Activated CD4-positive, alpha-beta T cell treated with anti-CD3 and anti-CD28 coated beads, Interleukin-2, amount 10 ng/mL, durations not matched to agents 24 days and 14 days (primary cell): ENCODE measurements around the gene MS4A1. TPM values are rescaled to one million over a fixed set of nuclear protein-coding genes. Genes with fewer than 3 reads are reported as not detected.
A peak's percentile ranks its signal among the peaks of the same experiment; 100 is the strongest.
"Not testable (repeated sequence)": the region's sequence is repeated elsewhere in the genome, so short reads cannot be mapped to it uniquely, and the experiment has no call there.

Experiments
- DNase-seq: peaks from one replicate; pipeline ENCODE4 v3.0.0; 2022
- H3K27ac Mint-ChIP-seq: one replicate; pipeline ENCODE4 v1.8.0; 2022; ENCODE audit warnings: mild to moderate bottlenecking, mixed read lengths
- H3K27me3 Mint-ChIP-seq: one replicate; pipeline ENCODE4 v1.8.0; 2022; ENCODE audit warnings: mixed read lengths
- H3K36me3 Mint-ChIP-seq: one replicate; pipeline ENCODE4 v1.8.0; 2022; ENCODE audit warnings: low read depth, mild to moderate bottlenecking, mixed read lengths
- H3K4me1 Mint-ChIP-seq: one replicate; pipeline ENCODE4 v1.8.0; 2021; ENCODE audit warnings: mixed read lengths
- H3K4me3 Mint-ChIP-seq: one replicate; pipeline ENCODE4 v1.8.0; 2022; ENCODE audit warnings: mild to moderate bottlenecking, moderate library complexity, mixed read lengths
- H3K9me3 Mint-ChIP-seq: one replicate; pipeline ENCODE4 v1.8.0; 2021; ENCODE audit warnings: mixed read lengths
- intact Hi-C: fragments of 100-400 bp; cut with micrococcal nuclease; formaldehyde crosslinking; loops from one replicate; pipeline ENCODE4 v1.15.1; 2023
- total RNA-seq: library from RNA; stranded (reverse); gene quantifications from 2 replicates; pipeline ENCODE4 v1.2.3, GENCODE V29; 2022

Gene MS4A1
- total RNA-seq = not detected in 2 replicates

- intact Hi-C loops = no loop called here
- Mint-ChIP-seq H3K4me3 (no peak within 1 kb of the TSS), H3K27me3 (peaks cover 12% of the 10 kb centered on the region), H3K4me1 (no peaks in the 10 kb centered on the region), H3K27ac (no peak within 1 kb of the TSS), H3K36me3 (no peaks in the 10 kb centered on the region), H3K9me3 (no peaks in the 10 kb centered on the region)
- no peak for DNase-seq
Measured at GRCh38 chr11:60455531-60456042, at the start of gene MS4A1. Gene MS4A1 (plus strand): TSS chr11:60455847. CDS start chr11:60462375, 6,528 bp downstream.

GRCh38 chr11:60420015-60420414 lies 35.6 kb upstream of the MS4A1 start:
- Mint-ChIP-seq H3K27me3 (peaks cover 3% of the 10 kb centered on the region), H3K4me1 (no peaks in the 10 kb centered on the region), H3K9me3 (no peaks in the 10 kb centered on the region), H3K27ac (no peak overlapping the region), H3K4me3 (no peak overlapping the region), H3K36me3 (no peaks in the 10 kb centered on the region)
- intact Hi-C loops = no loop called here
- no peak for DNase-seq

- Mint-ChIP-seq H3K27me3 (peaks cover 6% of the 10 kb centered on the region), H3K4me3 (no peak overlapping the region), H3K27ac (no peak overlapping the region), H3K9me3 (no peaks in the 10 kb centered on the region), H3K36me3 (no peaks in the 10 kb centered on the region), H3K4me1 (no peaks in the 10 kb centered on the region)
- intact Hi-C loops = no loop called here
- no peak for DNase-seq
Measured at GRCh38 chr11:60422609-60423008, 33.0 kb upstream of the MS4A1 start.

GRCh38 chr11:60428517-60428916 lies 27.1 kb upstream of the MS4A1 start:
- Mint-ChIP-seq H3K36me3 (no peaks in the 10 kb centered on the region), H3K27me3 (peaks cover 17% of the 10 kb centered on the region), H3K27ac (no peak overlapping the region), H3K4me1 (no peaks in the 10 kb centered on the region), H3K4me3 (no peak overlapping the region), H3K9me3 (no peaks in the 10 kb centered on the region)
- intact Hi-C loops = no loop called here
- peak; percentile 45 for DNase-seq

- Mint-ChIP-seq H3K9me3 (no peaks in the 10 kb centered on the region), H3K36me3 (no peaks in the 10 kb centered on the region), H3K27me3 (peaks cover 24% of the 10 kb centered on the region), H3K4me1 (no peaks in the 10 kb centered on the region), H3K4me3 (no peak within 1 kb of the TSS), H3K27ac (no peak within 1 kb of the TSS)
- DNase-seq = peak; percentile 34
- intact Hi-C loops = no loop called here
Measured at GRCh38 chr11:60429272-60429671, 26.4 kb upstream of the MS4A1 start, which contains the start of gene MS4A5. Gene MS4A5 (plus strand): TSS chr11:60429572. CDS start chr11:60429675, 103 bp downstream.

GRCh38 chr11:60431251-60431650 lies 24.4 kb upstream of the MS4A1 start:
- Mint-ChIP-seq H3K4me1 (no peaks in the 10 kb centered on the region), H3K4me3 (no peak overlapping the region), H3K36me3 (no peaks in the 10 kb centered on the region), H3K27ac (no peak overlapping the region), H3K27me3 (peaks cover 20% of the 10 kb centered on the region), H3K9me3 (no peaks in the 10 kb centered on the region)
- intact Hi-C loops = no loop called here
- peak; percentile 19 for DNase-seq

- no peaks in the 10 kb centered on the region for H3K9me3 Mint-ChIP-seq
- intact Hi-C loops = no loop called here
- no peak overlapping the region for H3K27ac Mint-ChIP-seq
- H3K4me3 Mint-ChIP-seq = no peak overlapping the region
- no peaks in the 10 kb centered on the region for H3K36me3 Mint-ChIP-seq
- no peak for DNase-seq
- H3K27me3 Mint-ChIP-seq = peaks cover 19% of the 10 kb centered on the region
- no peaks in the 10 kb centered on the region for H3K4me1 Mint-ChIP-seq
Measured at GRCh38 chr11:60433401-60433800, 22.2 kb upstream of the MS4A1 start.

GRCh38 chr11:60447070-60447469 lies 8.6 kb upstream of the MS4A1 start:
- H3K4me3 Mint-ChIP-seq = no peak overlapping the region
- DNase-seq = peak; percentile 43
- no peaks in the 10 kb centered on the region for H3K36me3 Mint-ChIP-seq
- no peak overlapping the region for H3K27ac Mint-ChIP-seq
- intact Hi-C loops = no loop called here
- H3K27me3 Mint-ChIP-seq = no peaks in the 10 kb centered on the region
- peaks cover 14% of the 10 kb centered on the region for H3K4me1 Mint-ChIP-seq
- no peaks in the 10 kb centered on the region for H3K9me3 Mint-ChIP-seq

GRCh38 chr11:60447846-60448245 lies 7.8 kb upstream of the MS4A1 start:
- Mint-ChIP-seq H3K4me3 (no peak overlapping the region), H3K27me3 (no peaks in the 10 kb centered on the region), H3K36me3 (no peaks in the 10 kb centered on the region), H3K9me3 (no peaks in the 10 kb centered on the region), H3K27ac (no peak overlapping the region), H3K4me1 (peaks cover 14% of the 10 kb centered on the region)
- intact Hi-C loops = no loop called here
- DNase-seq = peak; percentile 54

- H3K36me3 Mint-ChIP-seq, H3K4me1 Mint-ChIP-seq, H3K4me3 Mint-ChIP-seq, H3K9me3 Mint-ChIP-seq, intact Hi-C loops, DNase-seq, H3K27me3 Mint-ChIP-seq, H3K27ac Mint-ChIP-seq: not testable (repeated sequence)
Measured at GRCh38 chr11:60451185-60451584, 4.5 kb upstream of the MS4A1 start.

GRCh38 chr11:60454212-60454611 lies 1.4 kb upstream of the MS4A1 start:
- no peak overlapping the region for H3K27ac Mint-ChIP-seq
- H3K9me3 Mint-ChIP-seq = no peaks in the 10 kb centered on the region
- DNase-seq = no peak
- H3K27me3 Mint-ChIP-seq = peaks cover 12% of the 10 kb centered on the region
- H3K4me1 Mint-ChIP-seq = no peaks in the 10 kb centered on the region
- intact Hi-C loops = no loop called here
- no peak overlapping the region for H3K4me3 Mint-ChIP-seq
- no peaks in the 10 kb centered on the region for H3K36me3 Mint-ChIP-seq

- H3K9me3 Mint-ChIP-seq = no peaks in the 10 kb centered on the region
- H3K4me3 Mint-ChIP-seq = no peak overlapping the region
- intact Hi-C loops = no loop called here
- DNase-seq = no peak
- no peaks in the 10 kb centered on the region for H3K4me1 Mint-ChIP-seq
- no peak overlapping the region for H3K27ac Mint-ChIP-seq
- H3K27me3 Mint-ChIP-seq = peaks cover 12% of the 10 kb centered on the region
- no peaks in the 10 kb centered on the region for H3K36me3 Mint-ChIP-seq
Measured at GRCh38 chr11:60457576-60457975, 1.9 kb downstream of the MS4A1 start.

GRCh38 chr11:60459345-60459744 lies 3.7 kb downstream of the MS4A1 start:
- no peaks in the 10 kb centered on the region for H3K4me1 Mint-ChIP-seq
- DNase-seq = no peak
- no peaks in the 10 kb centered on the region for H3K9me3 Mint-ChIP-seq
- H3K36me3 Mint-ChIP-seq = no peaks in the 10 kb centered on the region
- H3K27me3 Mint-ChIP-seq = peaks cover 10% of the 10 kb centered on the region
- no peak overlapping the region for H3K27ac Mint-ChIP-seq
- intact Hi-C loops = no loop called here
- H3K4me3 Mint-ChIP-seq = no peak overlapping the region

- Mint-ChIP-seq H3K4me1 (no peaks in the 10 kb centered on the region), H3K36me3 (no peaks in the 10 kb centered on the region), H3K27me3 (peaks cover 23% of the 10 kb centered on the region), H3K4me3 (no peak overlapping the region), H3K9me3 (no peaks in the 10 kb centered on the region), H3K27ac (no peak overlapping the region)
- intact Hi-C loops = no loop called here
- no peak for DNase-seq
Measured at GRCh38 chr11:60468829-60469228, 13.2 kb downstream of the MS4A1 start.

- no peaks in the 10 kb centered on the region for H3K4me1 Mint-ChIP-seq
- H3K4me3 Mint-ChIP-seq = no peak overlapping the region
- no peaks in the 10 kb centered on the region for H3K36me3 Mint-ChIP-seq
- intact Hi-C loops = no loop called here
- no peaks in the 10 kb centered on the region for H3K9me3 Mint-ChIP-seq
- H3K27ac Mint-ChIP-seq = no peak overlapping the region
- peaks cover 25% of the 10 kb centered on the region for H3K27me3 Mint-ChIP-seq
- DNase-seq = no peak
Measured at GRCh38 chr11:60469723-60470122, 14.1 kb downstream of the MS4A1 start.
